AG04449 (cell line): ENCODE results near the gene FAM83F.
"Not testable (repeated sequence)": the region's sequence is repeated elsewhere in the genome, so short reads cannot be mapped to it uniquely, and the experiment has no call there.

Experiments
- CTCF ChIA-PET: fragments of 350-600 bp; formaldehyde crosslinking; extraction: SDS; loops from one replicate; lab custom pipeline; 2021; ENCODE audit warnings: antibody characterized with exemption; lab: Yijun Ruan, JAX
- POLR2A ChIA-PET: fragments of 400-600, 350-600 bp; formaldehyde crosslinking; extraction: SDS; loops from one replicate; lab custom pipeline; 2020; ENCODE audit warnings: antibody characterized with exemption, inconsistent platforms; lab: Yijun Ruan, JAX
- DNase-seq: peaks from one replicate; pipeline ENCODE4 v3.0.0-alpha.2; 2010; ENCODE audit warnings: low read depth, low spot score
- H3K4me3 ChIP-seq: 2 replicates; pipeline ENCODE4 v1.5.1; 2011; ENCODE audit warnings: low read depth, mild to moderate bottlenecking, control low read depth, low read length
- TF ChIP-seq, protein P1 (sequence below): IDR thresholded peaks from one replicate; pipeline ENCODE4 v1.5.1; 2011; ENCODE audit warnings: mild to moderate bottlenecking, moderate library complexity, low read length, control low read depth, inconsistent platforms; ENCODE audit not compliant: insufficient read depth; ENCODE audit errors: missing control alignments

The FAM83F gene

GRCh38 chr22:39992088-39992826 is 2.5 kb upstream of the FAM83F start:
- DNase-seq = no peak
- TF ChIP-seq, protein P1, sequence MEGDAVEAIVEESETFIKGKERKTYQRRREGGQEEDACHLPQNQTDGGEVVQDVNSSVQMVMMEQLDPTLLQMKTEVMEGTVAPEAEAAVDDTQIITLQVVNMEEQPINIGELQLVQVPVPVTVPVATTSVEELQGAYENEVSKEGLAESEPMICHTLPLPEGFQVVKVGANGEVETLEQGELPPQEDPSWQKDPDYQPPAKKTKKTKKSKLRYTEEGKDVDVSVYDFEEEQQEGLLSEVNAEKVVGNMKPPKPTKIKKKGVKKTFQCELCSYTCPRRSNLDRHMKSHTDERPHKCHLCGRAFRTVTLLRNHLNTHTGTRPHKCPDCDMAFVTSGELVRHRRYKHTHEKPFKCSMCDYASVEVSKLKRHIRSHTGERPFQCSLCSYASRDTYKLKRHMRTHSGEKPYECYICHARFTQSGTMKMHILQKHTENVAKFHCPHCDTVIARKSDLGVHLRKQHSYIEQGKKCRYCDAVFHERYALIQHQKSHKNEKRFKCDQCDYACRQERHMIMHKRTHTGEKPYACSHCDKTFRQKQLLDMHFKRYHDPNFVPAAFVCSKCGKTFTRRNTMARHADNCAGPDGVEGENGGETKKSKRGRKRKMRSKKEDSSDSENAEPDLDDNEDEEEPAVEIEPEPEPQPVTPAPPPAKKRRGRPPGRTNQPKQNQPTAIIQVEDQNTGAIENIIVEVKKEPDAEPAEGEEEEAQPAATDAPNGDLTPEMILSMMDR = no peak
- H3K4me3 ChIP-seq = no peak overlapping the region
- POLR2A ChIA-PET = no interaction called here
- CTCF ChIA-PET = interaction anchor here (2.0 kb wide), 1 partner anchor 33 kb away, joined by 9 read pairs; no protein-coding TSS in a partner anchor

DNA sequence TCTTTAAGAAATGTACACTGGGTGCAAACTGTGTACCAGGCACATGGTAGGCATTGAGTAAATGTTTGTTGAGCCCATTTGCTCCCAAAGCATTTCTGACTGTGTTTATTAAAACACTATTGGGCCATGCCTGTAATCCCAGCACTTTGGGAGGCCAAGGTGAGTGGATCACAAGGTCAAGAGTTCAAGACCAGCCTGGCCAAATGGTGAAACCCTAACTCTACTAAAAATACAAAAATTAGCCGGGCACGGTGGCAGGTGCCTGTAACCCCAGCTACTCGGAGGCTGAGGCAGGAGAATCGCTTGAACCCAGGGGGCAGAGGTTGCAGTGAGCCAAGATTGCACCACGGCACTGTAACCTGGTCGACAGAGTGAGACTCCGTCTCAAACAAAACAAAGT is 1.9 kb upstream of the FAM83F start:
- POLR2A ChIA-PET, DNase-seq, H3K4me3 ChIP-seq: not testable (repeated sequence)
- CTCF ChIA-PET = interaction anchor here (1.6 to 2.0 kb wide), 2 partner anchors 32 to 459 kb away, joined by 5 to 9 read pairs; no protein-coding TSS in a partner anchor

DNA sequence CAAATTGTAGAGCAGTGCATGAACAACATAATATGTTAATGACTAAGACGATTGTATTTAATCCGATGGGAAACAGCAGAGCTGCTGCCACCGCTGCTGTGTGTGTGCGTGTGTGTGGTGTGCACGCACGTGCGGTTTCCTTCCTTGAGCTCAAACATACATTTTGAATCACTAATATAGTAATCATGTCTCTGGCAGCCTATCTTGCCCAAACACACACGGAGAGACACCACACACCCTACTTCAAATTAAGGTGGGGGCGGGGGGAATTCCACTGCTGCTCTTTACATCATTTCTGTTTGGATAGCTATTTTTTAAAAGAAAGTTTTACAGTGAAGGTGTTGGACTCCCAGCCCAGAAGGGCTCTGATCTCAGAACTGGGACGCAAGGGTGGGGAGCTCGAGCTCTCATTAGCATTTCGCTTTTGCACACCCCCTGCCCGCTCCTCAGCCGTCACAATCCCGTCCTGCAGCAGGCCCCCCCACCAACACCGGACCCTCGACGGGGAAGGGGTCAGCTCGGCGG is 651 bp upstream of the FAM83F start:
- DNase-seq = peak; percentile 19
- CTCF ChIA-PET = interaction anchor here (0.6 to 2.0 kb wide), 3 partner anchors 12 to 460 kb away, joined by 3 to 9 read pairs (median 5); no protein-coding TSS in a partner anchor
- H3K4me3 ChIP-seq = no peak overlapping the region
- TF ChIP-seq, protein P1 = no peak
- POLR2A ChIA-PET = no interaction called here

- TF ChIP-seq, protein P1 = no peak
- no peak for DNase-seq
- CTCF ChIA-PET = interaction anchor here (2.4 kb wide), 1 partner anchor 29 kb away, joined by 9 read pairs; no protein-coding TSS in a partner anchor
- no peak overlapping the region for H3K4me3 ChIP-seq
- POLR2A ChIA-PET = no interaction called here
Measured at GRCh38 chr22:39995393-39996252, 869 bp downstream of the FAM83F start.

DNA sequence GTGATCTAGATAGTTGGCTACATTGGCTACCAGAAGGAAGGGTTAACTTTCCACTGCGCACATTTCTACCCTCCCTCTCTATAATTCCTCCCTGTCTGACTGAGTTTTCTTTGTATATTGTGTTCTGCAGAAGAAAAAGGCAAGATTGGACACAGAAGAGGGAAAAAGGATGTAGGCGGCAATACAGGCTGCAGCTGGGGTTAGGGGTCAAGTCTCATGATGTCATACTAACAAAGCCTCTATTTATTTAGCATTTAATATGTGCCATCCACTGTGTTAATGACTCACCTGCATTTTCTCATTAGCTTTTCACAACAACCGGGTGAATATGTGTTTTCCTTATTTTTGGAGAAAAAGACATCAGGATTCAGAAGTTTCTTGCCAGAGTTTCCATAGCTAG is 2.0 kb downstream of the FAM83F start:
- ChIA-PET CTCF (interaction anchor here (2.4 kb wide), 1 partner anchor 28 kb away, joined by 9 read pairs; no protein-coding TSS in a partner anchor), POLR2A (no interaction called here)
- H3K4me3 ChIP-seq = no peak overlapping the region
- DNase-seq = no peak
- TF ChIP-seq, protein P1 = no peak

GRCh38 chr22:39997421-39997820 is 2.7 kb downstream of the FAM83F start:
- H3K4me3 ChIP-seq = no peak overlapping the region
- DNase-seq = no peak
- TF ChIP-seq, protein P1 = no peak
- ChIA-PET CTCF (interaction anchor here (2.4 kb wide), 1 partner anchor 27 kb away, joined by 9 read pairs; no protein-coding TSS in a partner anchor), POLR2A (no interaction called here)
